ENCODE data around the gene NUB1.

The NUB1 gene

GRCh38 chr7:151426904-151427704 is 85.5 kb downstream of the NUB1 start:
- Mint-ChIP-seq H3K36me3 (ENCODE audit: low read depth) (peaks cover 12% of the 10 kb centered on the region), H3K27ac (peak overlapping the region; percentile 100), H3K4me3 (no peak overlapping the region), H3K9me3 (peaks cover 25% of the 10 kb centered on the region), H3K4me1 (peaks cover 50% of the 10 kb centered on the region), H3K27me3 (ENCODE audit: low read depth, poor library complexity) (peaks cover 17% of the 10 kb centered on the region)
- no peak for DNase-seq
- no peak for TF ChIP-seq CTCF (IDR thresholded peaks at IDR 0.05)

GRCh38 chr7:151427705-151428377 is 86.2 kb downstream of the NUB1 start:
- Mint-ChIP-seq H3K27ac (peak overlapping the region; percentile 100), H3K4me3 (peak overlapping the region; percentile 74), H3K9me3 (peaks cover 18% of the 10 kb centered on the region), H3K27me3 (ENCODE audit: low read depth, poor library complexity) (peaks cover 17% of the 10 kb centered on the region), H3K4me1 (peaks cover 50% of the 10 kb centered on the region), H3K36me3 (ENCODE audit: low read depth) (peaks cover 4% of the 10 kb centered on the region)
- no peak for TF ChIP-seq CTCF (IDR thresholded peaks at IDR 0.05)
- no peak for DNase-seq
